OCI-LY3 (cell line): ENCODE data around the gene NEURL1B.

Experiments
- H2AFZ ChIP-seq: fragments of 200-600, 300-600 bp; shearing (Covaris generic); 2 replicates; pipeline ENCODE4 v1.6.0; 2014; ENCODE audit warnings: antibody characterized with exemption, low read depth, low read length
- H3K27ac ChIP-seq: fragments of 200-600, 300-600 bp; sonication (generic); 2 replicates; pipeline ENCODE4 v1.5.1; 2014; ENCODE audit warnings: mild to moderate bottlenecking, low read length, moderate library complexity, mixed read lengths
- H3K27me3 ChIP-seq: fragments of 200-600, 300-600 bp; sonication (generic); 2 replicates; pipeline ENCODE4 v1.6.1; 2014; ENCODE audit warnings: low read depth, low read length, mixed read lengths
- H3K36me3 ChIP-seq: fragments of 200-600, 300-600 bp; sonication (generic); replicated peaks from 2 replicates; pipeline ENCODE3; 2014; ENCODE audit warnings: low read depth, low read length, mixed read lengths
- H3K4me1 ChIP-seq: fragments of 300-600, 200-600 bp; sonication (generic); 2 replicates; pipeline ENCODE4 v1.6.1; 2014; ENCODE audit warnings: low read length, mixed read lengths
- H3K4me2 ChIP-seq: fragments of 200-600, 300-600 bp; sonication (generic); 2 replicates; pipeline ENCODE4 v1.6.1; 2014; ENCODE audit warnings: low read length, mixed read lengths
- H3K4me3 ChIP-seq: fragments of 300-600, 200-600 bp; sonication (generic); 2 replicates; pipeline ENCODE4 v1.5.1; 2014; ENCODE audit warnings: antibody characterized with exemption, mild to moderate bottlenecking, low read length, moderate library complexity
- H3K79me2 ChIP-seq: fragments of 300-600, 200-600 bp; shearing (Covaris generic); 2 replicates; pipeline ENCODE4 v1.6.1; 2014; ENCODE audit warnings: mild to moderate bottlenecking, low read length, mixed read lengths
- H3K9ac ChIP-seq: fragments of 300-600, 200-600 bp; shearing (Covaris generic); 2 replicates; pipeline ENCODE4 v1.6.0; 2014; ENCODE audit warnings: mild to moderate bottlenecking, low read length, moderate library complexity
- H3K9me3 ChIP-seq: fragments of 200-600, 300-600 bp; shearing (Covaris generic); 2 replicates; pipeline ENCODE4 v1.6.1; 2014; ENCODE audit warnings: low read length, mixed read lengths; ENCODE audit not compliant: insufficient read depth
- H4K20me1 ChIP-seq: fragments of 200-600, 300-600 bp; sonication (generic); 2 replicates; pipeline ENCODE4 v1.6.1; 2016; ENCODE audit warnings: low read length, mixed read lengths; ENCODE audit not compliant: insufficient read depth
- CTCF ChIP-seq: fragments of 200-600, 300-600 bp; sonication (generic); IDR thresholded peaks from 2 replicates; pipeline ENCODE4 v1.5.1; 2014; ENCODE audit warnings: antibody characterized with exemption, low read length, low read depth
- EZH2phosphoT487 ChIP-seq: fragments of 200-600 bp; shearing (Covaris generic); IDR thresholded peaks from 2 replicates; pipeline ENCODE4 v1.6.1; 2018; ENCODE audit warnings: antibody characterized with exemption, mixed run types, low read depth

The NEURL1B gene

GRCh38 chr5:172669386-172670004, 28.4 kb downstream of the NEURL1B start:
- Histone ChIP-seq H4K20me1 (no peaks in the 10 kb centered on the region), H3K79me2 (no peaks in the 10 kb centered on the region), H3K9ac (no peak overlapping the region), H3K4me2 (no peak overlapping the region), H2AFZ (no peak overlapping the region), H3K4me1 (no peaks in the 10 kb centered on the region), H3K4me3 (no peak overlapping the region), H3K36me3 (no peaks in the 10 kb centered on the region), H3K27me3 (peaks cover 44% of the 10 kb centered on the region), H3K27ac (no peak overlapping the region), H3K9me3 (no peaks in the 10 kb centered on the region)
- TF ChIP-seq EZH2phosphoT487 (no peak), CTCF (no peak)

GRCh38 chr5:172670005-172670402, 28.9 kb downstream of the NEURL1B start:
- H3K4me3 ChIP-seq, result no peak overlapping the region
- no peaks in the 10 kb centered on the region for H3K79me2 ChIP-seq
- no peaks in the 10 kb centered on the region for H4K20me1 ChIP-seq
- H3K9ac ChIP-seq, result no peak overlapping the region
- no peaks in the 10 kb centered on the region for H3K9me3 ChIP-seq
- H3K36me3 ChIP-seq, result no peaks in the 10 kb centered on the region
- H3K27ac ChIP-seq, result no peak overlapping the region
- no peak overlapping the region for H2AFZ ChIP-seq
- H3K4me2 ChIP-seq, result no peak overlapping the region
- no peak for TF ChIP-seq EZH2phosphoT487
- no peak for TF ChIP-seq CTCF
- no peaks in the 10 kb centered on the region for H3K4me1 ChIP-seq
- H3K27me3 ChIP-seq, result peaks cover 39% of the 10 kb centered on the region

- Histone ChIP-seq H2AFZ (no peak overlapping the region), H3K9ac (no peak overlapping the region), H3K4me1 (no peaks in the 10 kb centered on the region), H4K20me1 (no peaks in the 10 kb centered on the region), H3K27me3 (peaks cover 38% of the 10 kb centered on the region), H3K79me2 (no peaks in the 10 kb centered on the region), H3K9me3 (no peaks in the 10 kb centered on the region), H3K4me3 (no peak overlapping the region), H3K4me2 (no peak overlapping the region), H3K36me3 (no peaks in the 10 kb centered on the region), H3K27ac (no peak overlapping the region)
- no peak for TF ChIP-seq EZH2phosphoT487
- no peak for TF ChIP-seq CTCF
Observed at GRCh38 chr5:172670444-172670843, 29.4 kb downstream of the NEURL1B start.

DNA sequence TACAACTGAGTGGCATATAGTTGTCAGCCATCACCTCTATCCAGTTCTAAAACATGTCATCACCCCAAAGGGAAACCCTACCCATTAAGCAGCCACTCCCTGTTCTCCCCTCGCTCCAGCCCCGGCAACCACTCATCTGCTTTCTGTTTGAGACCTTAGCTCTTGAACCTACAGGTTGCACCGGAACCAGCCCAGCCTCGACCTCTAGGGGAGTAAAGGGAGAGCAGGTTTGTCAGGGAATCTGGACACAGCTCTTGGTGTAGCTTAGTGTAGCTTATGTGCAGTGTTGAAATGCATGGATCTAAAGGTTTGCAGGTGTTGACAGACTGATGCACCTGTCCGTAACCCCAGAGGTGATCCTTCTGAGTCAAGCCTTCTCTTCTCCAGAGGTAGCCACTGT, 30.0 kb downstream of the NEURL1B start:
- no peak overlapping the region for H3K4me2 ChIP-seq
- H3K36me3 ChIP-seq, result no peaks in the 10 kb centered on the region
- H3K9ac ChIP-seq, result no peak overlapping the region
- H3K9me3 ChIP-seq, result no peaks in the 10 kb centered on the region
- no peaks in the 10 kb centered on the region for H3K79me2 ChIP-seq
- peaks cover 37% of the 10 kb centered on the region for H3K27me3 ChIP-seq
- no peaks in the 10 kb centered on the region for H3K4me1 ChIP-seq
- no peaks in the 10 kb centered on the region for H4K20me1 ChIP-seq
- TF ChIP-seq CTCF, result no peak
- TF ChIP-seq EZH2phosphoT487, result no peak
- H3K27ac ChIP-seq, result no peak overlapping the region
- H3K4me3 ChIP-seq, result no peak overlapping the region
- no peak overlapping the region for H2AFZ ChIP-seq
